ENCODE results near the gene WNT11.
"Not testable (repeated sequence)": the region's sequence is repeated elsewhere in the genome, so short reads cannot be mapped to it uniquely, and the experiment has no call there.

Gene WNT11

GRCh38 chr11:76208438-76209374 lies 2.4 kb upstream of the WNT11 start:
- Mint-ChIP-seq H3K27me3 (peaks cover 20% of the 10 kb centered on the region), H3K36me3 (no peaks in the 10 kb centered on the region), H3K4me3 (peak overlapping the region; percentile 86), H3K9me3 (no peaks in the 10 kb centered on the region), H3K4me1 (peaks cover 14% of the 10 kb centered on the region), H3K27ac (no peak overlapping the region)
- DNase-seq (ENCODE audit: low spot score in 2 of 2) (peak; percentile 77 to 84), ATAC-seq (ENCODE audit: low read depth) (peak; percentile 53)

DNA sequence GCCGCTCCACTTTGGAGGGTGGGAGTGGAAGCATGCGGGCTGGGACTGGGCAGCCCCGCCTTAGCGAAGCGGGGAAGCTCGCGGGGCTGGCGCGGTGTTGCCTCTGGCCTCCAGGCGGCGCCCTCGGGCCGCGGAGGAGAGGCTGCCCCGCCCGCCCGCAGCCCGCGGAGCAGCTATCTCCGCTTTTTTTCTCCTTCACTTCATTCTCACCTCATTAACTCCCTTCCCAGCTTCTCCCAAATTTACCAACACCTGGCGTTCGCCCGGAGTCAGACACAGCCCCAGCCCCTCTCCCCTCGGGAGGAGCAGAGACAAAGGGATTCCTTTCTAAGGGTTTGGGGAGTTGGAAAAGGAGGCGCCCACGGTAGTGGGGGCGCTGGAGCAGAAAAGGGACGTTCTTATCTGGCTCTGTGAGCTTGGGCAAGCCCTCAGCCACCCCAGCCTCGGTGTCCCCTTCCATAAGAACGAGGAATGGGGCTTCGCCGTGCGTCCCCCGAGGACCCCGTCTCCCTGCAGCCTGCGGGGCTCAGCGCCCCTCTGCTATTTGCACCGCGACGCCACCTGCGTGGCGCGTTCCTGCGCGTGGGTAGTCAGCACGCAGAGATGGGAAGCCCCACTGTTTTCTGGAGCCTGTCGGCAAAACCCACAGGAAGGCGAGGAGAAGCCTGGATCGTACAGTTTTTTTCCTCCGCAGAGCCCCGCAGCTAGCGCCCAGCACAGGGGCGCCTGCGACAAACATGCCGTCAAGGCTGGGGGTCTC lies 1.5 kb upstream of the WNT11 start:
- ATAC-seq (ENCODE audit: low read depth) (peak; percentile 76), DNase-seq (ENCODE audit: low spot score in 2 of 2) (peak; percentile 79 to 85)
- peaks cover 12% of the 10 kb centered on the region for H3K4me1 Mint-ChIP-seq
- no peaks in the 10 kb centered on the region for H3K36me3 Mint-ChIP-seq
- H3K9me3 Mint-ChIP-seq, result no peaks in the 10 kb centered on the region
- H3K4me3 Mint-ChIP-seq, result peak overlapping the region; percentile 86
- H3K27me3 Mint-ChIP-seq, result peaks cover 21% of the 10 kb centered on the region
- H3K27ac Mint-ChIP-seq, result no peak overlapping the region

GRCh38 chr11:76206077-76206326 lies 300 bp downstream of the WNT11 start:
- Mint-ChIP-seq H3K36me3 (no peaks in the 10 kb centered on the region), H3K4me1 (peaks cover 12% of the 10 kb centered on the region), H3K9me3 (no peaks in the 10 kb centered on the region), H3K27ac (no peak overlapping the region), H3K4me3 (peak overlapping the region; percentile 66), H3K27me3 (peaks cover 18% of the 10 kb centered on the region)
- DNase-seq (ENCODE audit: low spot score in 2 of 2), result no peak
- ATAC-seq (ENCODE audit: low read depth), result no peak

- H3K4me1 Mint-ChIP-seq, result peaks cover 10% of the 10 kb centered on the region
- H3K27ac Mint-ChIP-seq, result no peak overlapping the region
- no peaks in the 10 kb centered on the region for H3K36me3 Mint-ChIP-seq
- ATAC-seq (ENCODE audit: low read depth) (no peak), DNase-seq (ENCODE audit: low spot score in 2 of 2) (no peak)
- no peaks in the 10 kb centered on the region for H3K9me3 Mint-ChIP-seq
- peaks cover 17% of the 10 kb centered on the region for H3K27me3 Mint-ChIP-seq
- peak overlapping the region; percentile 66 for H3K4me3 Mint-ChIP-seq
These were observed 838 bp downstream of the WNT11 start for GRCh38 chr11:76205252-76206076.

DNA sequence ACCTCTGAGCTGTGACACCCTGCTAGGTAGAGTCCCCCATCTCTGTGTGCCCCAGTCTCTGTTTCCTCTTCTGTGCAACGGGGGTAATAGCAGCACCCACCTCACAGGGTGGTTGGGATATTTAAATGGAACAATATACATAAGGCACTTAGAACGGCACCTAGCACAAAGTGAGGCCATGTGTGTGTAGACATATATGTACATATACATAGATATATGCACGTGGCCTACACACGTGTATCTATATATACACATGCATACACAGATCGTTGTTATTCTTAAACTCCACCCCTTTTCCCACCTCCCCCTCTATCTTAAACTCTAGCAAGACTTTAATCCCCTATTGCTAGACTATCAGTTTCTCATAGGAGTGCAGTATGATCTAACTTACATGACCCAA lies 2.4 kb downstream of the WNT11 start:
- no peaks in the 10 kb centered on the region for H3K9me3 Mint-ChIP-seq
- ATAC-seq (ENCODE audit: low read depth), result no peak
- no peak overlapping the region for H3K27ac Mint-ChIP-seq
- DNase-seq (ENCODE audit: low spot score in 2 of 2), result no peak
- peaks cover 19% of the 10 kb centered on the region for H3K27me3 Mint-ChIP-seq
- H3K4me3 Mint-ChIP-seq, result no peak overlapping the region
- H3K36me3 Mint-ChIP-seq, result no peaks in the 10 kb centered on the region
- peaks cover 10% of the 10 kb centered on the region for H3K4me1 Mint-ChIP-seq

GRCh38 chr11:76203131-76203925 lies 3.0 kb downstream of the WNT11 start:
- H3K36me3 Mint-ChIP-seq, result no peaks in the 10 kb centered on the region
- peaks cover 19% of the 10 kb centered on the region for H3K27me3 Mint-ChIP-seq
- H3K4me1 Mint-ChIP-seq, result peaks cover 10% of the 10 kb centered on the region
- H3K27ac Mint-ChIP-seq, result no peak overlapping the region
- ATAC-seq (ENCODE audit: low read depth) (no peak), DNase-seq (ENCODE audit: low spot score in 2 of 2) (no peak)
- no peaks in the 10 kb centered on the region for H3K9me3 Mint-ChIP-seq
- H3K4me3 Mint-ChIP-seq, result no peak overlapping the region

DNA sequence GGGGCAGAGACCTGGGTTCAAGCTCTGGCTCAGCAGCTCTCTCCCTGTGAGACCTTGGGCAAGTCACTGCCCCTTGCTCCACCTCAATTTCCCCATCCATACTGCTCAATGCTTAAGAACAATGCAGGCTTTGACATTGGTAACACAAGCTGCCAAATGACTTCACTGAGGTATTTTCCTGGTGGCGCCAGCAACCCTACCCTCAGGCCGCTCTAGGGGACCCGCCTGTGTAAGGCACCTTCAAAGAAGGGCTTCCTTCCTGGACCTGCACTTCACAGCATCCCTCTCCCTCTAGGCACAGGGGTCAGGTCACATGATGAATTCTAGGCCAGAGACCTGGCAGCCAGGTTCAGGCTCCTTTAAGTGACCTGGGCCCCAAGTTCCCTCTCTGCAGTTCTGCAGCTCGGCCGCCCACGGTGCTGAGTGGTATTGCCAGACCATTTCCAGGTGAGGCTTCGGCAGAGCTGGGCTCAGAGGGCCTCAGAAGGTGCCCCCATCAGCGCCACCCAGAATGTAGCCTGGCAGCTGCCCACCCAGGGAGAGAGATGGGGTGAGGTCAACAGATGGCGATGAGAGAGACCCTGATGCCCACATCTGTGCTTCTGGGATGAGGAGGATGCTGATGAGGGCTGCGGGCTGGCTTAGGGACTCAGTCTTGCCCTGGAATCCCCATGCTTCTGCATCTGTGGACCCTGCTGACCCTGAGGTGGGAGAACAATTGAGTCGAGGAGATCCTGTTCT lies 4.5 kb downstream of the WNT11 start:
- peaks cover 9% of the 10 kb centered on the region for H3K4me1 Mint-ChIP-seq
- DNase-seq (ENCODE audit: low spot score in 2 of 2), result no peak
- H3K36me3 Mint-ChIP-seq, result no peaks in the 10 kb centered on the region
- no peak overlapping the region for H3K27ac Mint-ChIP-seq
- H3K9me3 Mint-ChIP-seq, result no peaks in the 10 kb centered on the region
- ATAC-seq (ENCODE audit: low read depth), result no peak
- peaks cover 19% of the 10 kb centered on the region for H3K27me3 Mint-ChIP-seq
- no peak overlapping the region for H3K4me3 Mint-ChIP-seq

GRCh38 chr11:76201056-76201455 lies 5.2 kb downstream of the WNT11 start:
- Mint-ChIP-seq H3K36me3 (no peaks in the 10 kb centered on the region), H3K4me3 (no peak overlapping the region), H3K27me3 (peaks cover 18% of the 10 kb centered on the region), H3K4me1 (peaks cover 6% of the 10 kb centered on the region), H3K9me3 (no peaks in the 10 kb centered on the region), H3K27ac (no peak overlapping the region)
- ATAC-seq (ENCODE audit: low read depth), result no peak
- no peak for DNase-seq (ENCODE audit: low spot score in 2 of 2)

DNA sequence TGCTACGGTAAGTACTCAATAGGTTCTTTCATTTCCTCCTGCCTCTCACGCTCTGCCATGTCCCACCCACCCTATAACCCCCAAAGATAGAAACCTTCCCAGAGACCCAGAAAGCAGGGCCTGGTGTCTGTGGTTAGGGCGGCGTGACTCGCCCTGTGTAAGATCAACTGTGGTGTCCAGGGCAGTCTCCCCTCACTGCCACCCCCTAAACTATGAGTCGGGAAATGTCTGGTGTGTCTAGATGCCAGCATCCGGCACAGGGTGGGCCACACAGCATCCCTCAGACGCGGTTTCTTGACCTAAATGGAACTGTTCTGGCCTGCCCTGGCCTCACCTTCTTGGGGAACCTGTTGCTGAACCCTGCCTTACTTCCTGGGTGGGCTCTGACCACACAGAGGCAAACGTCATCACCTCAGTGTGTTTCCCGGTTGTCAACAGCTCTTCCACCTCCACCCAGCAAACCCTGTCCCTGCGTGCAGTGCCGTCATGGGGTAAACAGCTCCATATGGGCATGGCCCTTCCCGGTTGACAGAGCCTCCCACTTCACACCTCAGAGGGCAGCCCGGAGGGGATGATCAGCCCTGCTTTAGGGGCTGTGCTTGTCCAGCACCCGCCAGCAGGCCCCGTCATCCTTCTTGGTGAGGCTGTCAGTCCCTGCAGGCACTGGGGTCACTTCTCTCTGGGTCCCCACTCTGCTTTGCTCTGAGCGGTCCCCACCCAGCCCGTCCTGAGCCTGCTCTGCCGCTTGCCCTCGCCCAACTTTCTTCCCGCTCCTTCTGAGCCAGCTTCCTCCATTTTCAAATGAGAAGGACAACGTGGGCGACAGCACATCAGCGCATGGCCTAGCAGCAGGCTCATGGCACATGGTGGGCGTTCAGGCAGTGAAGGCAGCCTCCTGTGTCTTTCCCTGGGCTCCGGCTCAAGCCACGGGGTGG lies 6.0 kb downstream of the WNT11 start:
- Mint-ChIP-seq H3K4me3 (no peak overlapping the region), H3K27ac (no peak overlapping the region)
- ATAC-seq (ENCODE audit: low read depth), result no peak

DNA sequence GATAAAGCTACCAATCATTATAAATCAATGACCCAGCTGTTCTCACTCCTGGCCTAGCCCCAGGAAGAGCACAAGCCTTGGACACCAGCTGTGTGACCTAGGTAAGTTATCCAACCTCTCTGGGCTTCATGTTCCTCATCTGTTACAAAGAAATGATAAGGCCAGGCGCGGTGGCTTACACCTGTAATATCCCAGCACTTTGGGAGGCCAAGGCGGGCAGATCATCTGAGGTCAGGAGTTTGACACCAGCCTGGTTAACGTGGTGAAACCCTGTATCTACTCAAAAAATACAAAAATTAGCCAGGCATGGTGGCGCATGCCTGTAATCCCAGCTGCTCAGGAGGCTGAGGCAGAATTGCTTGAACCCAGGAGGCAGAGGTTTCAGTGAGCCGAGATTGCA lies 7.6 kb downstream of the WNT11 start:
- not testable (repeated sequence) for H3K4me1 Mint-ChIP-seq; H3K4me3 Mint-ChIP-seq; H3K27me3 Mint-ChIP-seq; H3K36me3 Mint-ChIP-seq; ATAC-seq (ENCODE audit: low read depth); DNase-seq (ENCODE audit: low spot score in 2 of 2); H3K27ac Mint-ChIP-seq; H3K9me3 Mint-ChIP-seq

More for the DNA sequence above, 6.0 kb downstream of the WNT11 start:
- Mint-ChIP-seq H3K9me3 (no peaks in the 10 kb centered on the region), H3K36me3 (no peaks in the 10 kb centered on the region), H3K27me3 (peaks cover 15% of the 10 kb centered on the region), H3K4me1 (no peaks in the 10 kb centered on the region)
- DNase-seq (ENCODE audit: low spot score in 2 of 2), result no peak

DNA sequence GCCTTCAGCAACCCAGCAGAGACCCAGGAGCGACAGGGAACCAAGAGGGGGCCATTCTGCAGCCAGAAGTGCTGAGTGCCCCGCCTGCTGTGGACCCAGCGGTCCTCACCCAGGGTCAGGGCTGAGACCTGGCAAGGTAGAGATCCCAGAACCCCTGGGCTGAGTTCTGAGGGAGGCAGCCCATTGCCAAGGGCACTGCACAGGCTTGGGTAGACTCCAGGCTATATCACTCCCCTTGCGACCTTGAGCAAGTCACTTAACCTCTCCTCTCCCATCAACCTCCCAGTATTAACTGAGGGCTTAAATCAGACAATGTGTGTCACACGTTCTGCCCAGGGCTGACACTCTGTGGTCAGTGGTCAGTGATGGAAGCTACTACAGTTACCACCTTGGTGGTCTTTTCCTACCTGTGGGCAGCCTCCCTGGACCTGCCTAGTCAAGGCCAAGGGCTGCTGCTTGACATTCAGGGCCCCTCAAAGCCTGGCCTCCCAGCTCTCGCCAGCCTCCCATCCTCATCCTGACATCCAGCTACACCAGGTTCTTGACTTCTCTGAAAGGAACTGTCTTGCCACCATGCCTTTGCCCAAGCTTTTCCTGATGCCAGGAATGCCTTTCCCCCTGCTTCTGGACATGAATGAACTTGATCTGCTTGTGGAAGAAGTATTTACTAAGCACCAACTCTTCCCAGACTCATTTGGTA lies 8.2 kb downstream of the WNT11 start:
- H3K27me3 Mint-ChIP-seq, result peaks cover 5% of the 10 kb centered on the region
- ATAC-seq (ENCODE audit: low read depth) (no peak), DNase-seq (ENCODE audit: low spot score in 2 of 2) (no peak)
- H3K9me3 Mint-ChIP-seq, result no peaks in the 10 kb centered on the region
- H3K27ac Mint-ChIP-seq, result no peak overlapping the region
- H3K4me1 Mint-ChIP-seq, result no peaks in the 10 kb centered on the region
- H3K36me3 Mint-ChIP-seq, result no peaks in the 10 kb centered on the region
- H3K4me3 Mint-ChIP-seq, result no peak overlapping the region

DNA sequence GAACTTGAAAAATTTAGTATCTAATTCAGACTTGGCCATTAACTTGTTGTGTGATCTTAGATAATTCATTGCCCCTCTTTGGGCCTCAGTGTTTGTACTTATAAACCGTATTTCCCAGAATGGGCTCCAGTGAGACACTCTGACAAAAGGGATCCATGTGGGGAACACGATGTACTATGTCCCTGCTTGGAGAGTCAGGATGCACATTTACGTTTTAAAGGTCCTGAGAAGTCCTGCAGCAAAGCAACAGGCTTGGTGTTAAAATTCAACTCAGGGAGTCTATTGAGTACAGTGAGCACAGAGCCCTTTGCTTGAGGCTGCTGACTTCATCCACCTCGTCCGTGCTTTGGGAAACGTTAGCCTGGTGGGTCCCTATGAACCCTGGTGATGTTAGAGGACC lies 9.0 kb downstream of the WNT11 start:
- H3K9me3 Mint-ChIP-seq, result no peaks in the 10 kb centered on the region
- peaks cover 5% of the 10 kb centered on the region for H3K27me3 Mint-ChIP-seq
- ATAC-seq (ENCODE audit: low read depth), result no peak
- no peak overlapping the region for H3K4me3 Mint-ChIP-seq
- H3K27ac Mint-ChIP-seq, result no peak overlapping the region
- DNase-seq (ENCODE audit: low spot score in 2 of 2), result no peak
- H3K36me3 Mint-ChIP-seq, result no peaks in the 10 kb centered on the region
- H3K4me1 Mint-ChIP-seq, result no peaks in the 10 kb centered on the region

All from memory B cell (primary cell).